ENCODE data around the gene ZNF662.
"Not testable (repeated sequence)": the region's sequence is repeated elsewhere in the genome, so short reads cannot be mapped to it uniquely, and the experiment has no call there.

Gene ZNF662

GRCh38 chr3:42906070-42906847, at the start of gene ZNF662:
Gene ZNF662 (plus strand): TSS chr3:42906142. CDS start chr3:42908115, 1,973 bp downstream.
- peak; percentile 6 for DNase-seq (ENCODE audit: low read depth)

DNA sequence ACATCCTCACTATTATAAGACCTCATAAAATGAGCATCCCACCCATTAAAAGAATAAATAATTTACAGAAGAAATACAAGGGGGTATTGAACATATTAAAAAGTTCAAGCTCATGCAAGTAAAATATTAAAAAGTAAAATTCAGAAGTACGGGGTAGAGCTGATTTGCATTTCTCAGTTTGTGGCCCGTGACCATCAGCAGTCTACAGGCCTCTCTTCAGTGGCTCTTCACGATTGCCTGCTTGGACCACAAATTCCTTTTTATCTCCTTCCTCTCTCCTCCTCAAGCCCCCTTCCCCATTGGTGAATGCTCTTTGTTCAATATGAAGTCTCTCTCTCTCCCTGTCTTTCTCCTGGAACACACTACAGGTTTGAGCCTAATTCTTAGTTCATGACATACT, 49.4 kb upstream of the ZNF662 start:
- DNase-seq (ENCODE audit: low read depth), result no peak

- DNase-seq (ENCODE audit: low read depth), result no peak
Measured at GRCh38 chr3:42864321-42864950, 41.5 kb upstream of the ZNF662 start.

DNA sequence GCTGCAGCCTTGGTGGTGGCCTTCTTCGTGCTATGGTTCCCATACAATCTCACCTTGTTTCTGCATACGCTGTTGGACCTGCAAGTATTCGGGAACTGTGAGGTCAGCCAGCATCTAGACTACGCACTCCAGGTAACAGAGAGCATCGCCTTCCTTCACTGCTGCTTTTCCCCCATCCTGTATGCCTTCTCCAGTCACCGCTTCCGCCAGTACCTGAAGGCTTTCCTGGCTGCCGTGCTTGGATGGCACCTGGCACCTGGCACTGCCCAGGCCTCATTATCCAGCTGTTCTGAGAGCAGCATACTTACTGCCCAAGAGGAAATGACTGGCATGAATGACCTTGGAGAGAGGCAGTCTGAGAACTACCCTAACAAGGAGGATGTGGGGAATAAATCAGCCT, 40.7 kb upstream of the ZNF662 start:
- DNase-seq (ENCODE audit: low read depth), result no peak

DNA sequence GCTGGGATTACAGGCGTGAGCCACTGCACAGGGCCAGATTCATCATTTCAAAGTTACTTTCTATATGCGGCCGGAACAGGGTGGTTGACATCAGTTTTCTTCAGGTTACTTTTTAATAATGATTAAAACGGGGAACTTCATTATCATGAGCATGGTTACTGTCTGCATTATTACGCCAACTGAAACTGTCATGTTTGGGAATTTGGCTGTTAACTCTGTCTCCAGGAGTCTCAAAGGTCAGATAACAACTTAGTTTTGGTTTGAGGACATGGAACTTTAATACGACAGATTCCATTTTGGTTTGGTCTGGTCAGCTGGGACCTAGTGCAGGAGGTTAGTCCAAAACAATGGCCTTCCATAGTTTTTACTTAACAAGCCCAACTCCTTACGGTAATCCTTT, 38.8 kb upstream of the ZNF662 start:
- no peak for DNase-seq (ENCODE audit: low read depth)

GRCh38 chr3:42868841-42869240, 37.1 kb upstream of the ZNF662 start:
- DNase-seq (ENCODE audit: low read depth), result no peak

DNA sequence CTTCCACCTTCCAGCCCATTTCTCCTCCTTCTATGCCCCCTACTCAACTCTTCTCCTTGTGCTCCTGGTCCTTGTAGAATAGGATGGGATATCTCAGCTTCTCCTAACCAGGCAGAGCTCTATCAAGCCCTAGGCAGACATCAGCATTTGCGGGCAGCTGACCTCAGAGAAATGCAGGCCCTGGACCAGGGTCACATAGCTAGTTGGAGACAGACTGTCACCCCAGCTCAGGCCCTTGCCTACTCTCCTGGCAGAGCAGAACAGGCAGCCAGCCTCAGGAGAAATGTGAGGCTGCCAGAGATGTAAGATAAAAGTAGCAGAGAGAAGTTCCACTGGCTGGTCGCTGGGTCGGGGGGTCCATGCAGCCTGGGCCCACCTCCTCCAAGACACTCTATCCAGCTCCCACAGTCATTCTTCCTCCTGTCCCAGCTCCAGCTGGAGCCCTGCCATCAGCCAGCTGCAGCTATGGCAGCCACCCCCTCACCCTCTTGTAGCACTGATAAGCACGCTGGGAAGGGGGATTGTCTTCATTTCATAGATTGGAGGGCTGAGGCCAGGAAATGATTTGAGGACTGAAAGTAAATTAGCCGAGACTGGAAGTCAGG, 34.2 kb upstream of the ZNF662 start:
- no peak for DNase-seq (ENCODE audit: low read depth)

GRCh38 chr3:42872718-42873117, 33.2 kb upstream of the ZNF662 start:
- no peak for DNase-seq (ENCODE audit: low read depth)

- DNase-seq (ENCODE audit: low read depth), result no peak
Measured at GRCh38 chr3:42873221-42873982, 32.5 kb upstream of the ZNF662 start.

GRCh38 chr3:42874749-42875148, 31.2 kb upstream of the ZNF662 start:
- DNase-seq (ENCODE audit: low read depth), result no peak

- DNase-seq (ENCODE audit: low read depth), result no peak
Measured at GRCh38 chr3:42875325-42876151, 30.4 kb upstream of the ZNF662 start, which contains the start of gene CYP8B1. Gene CYP8B1 (minus strand): TSS chr3:42875879. CDS start chr3:42875816, 63 bp downstream.

- no peak for DNase-seq (ENCODE audit: low read depth)
Measured at GRCh38 chr3:42876401-42876800, 29.5 kb upstream of the ZNF662 start.

- no peak for DNase-seq (ENCODE audit: low read depth)
Measured at GRCh38 chr3:42876940-42877720, 28.8 kb upstream of the ZNF662 start.

GRCh38 chr3:42877881-42878280, 28.1 kb upstream of the ZNF662 start:
- DNase-seq (ENCODE audit: low read depth), result no peak

DNA sequence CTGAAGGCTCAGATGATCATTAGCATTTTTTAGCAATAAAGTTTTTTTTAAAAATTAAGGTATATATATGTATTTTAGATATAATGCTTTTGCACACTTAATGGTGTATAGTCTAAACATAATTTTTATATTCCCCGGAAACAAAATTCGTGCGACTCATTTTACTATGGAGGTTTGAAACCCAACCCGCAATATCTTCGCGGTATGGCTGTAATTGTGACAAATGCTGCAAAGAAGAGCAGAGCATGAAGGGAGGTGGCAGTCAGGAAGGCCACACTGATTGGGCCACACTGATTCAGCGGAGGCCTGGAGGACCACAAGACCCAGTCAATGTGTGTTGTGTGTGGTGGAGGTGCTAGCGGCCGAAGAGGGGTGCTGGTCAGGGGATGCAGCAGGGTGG, 25.8 kb upstream of the ZNF662 start:
- no peak for DNase-seq (ENCODE audit: low read depth)

DNA sequence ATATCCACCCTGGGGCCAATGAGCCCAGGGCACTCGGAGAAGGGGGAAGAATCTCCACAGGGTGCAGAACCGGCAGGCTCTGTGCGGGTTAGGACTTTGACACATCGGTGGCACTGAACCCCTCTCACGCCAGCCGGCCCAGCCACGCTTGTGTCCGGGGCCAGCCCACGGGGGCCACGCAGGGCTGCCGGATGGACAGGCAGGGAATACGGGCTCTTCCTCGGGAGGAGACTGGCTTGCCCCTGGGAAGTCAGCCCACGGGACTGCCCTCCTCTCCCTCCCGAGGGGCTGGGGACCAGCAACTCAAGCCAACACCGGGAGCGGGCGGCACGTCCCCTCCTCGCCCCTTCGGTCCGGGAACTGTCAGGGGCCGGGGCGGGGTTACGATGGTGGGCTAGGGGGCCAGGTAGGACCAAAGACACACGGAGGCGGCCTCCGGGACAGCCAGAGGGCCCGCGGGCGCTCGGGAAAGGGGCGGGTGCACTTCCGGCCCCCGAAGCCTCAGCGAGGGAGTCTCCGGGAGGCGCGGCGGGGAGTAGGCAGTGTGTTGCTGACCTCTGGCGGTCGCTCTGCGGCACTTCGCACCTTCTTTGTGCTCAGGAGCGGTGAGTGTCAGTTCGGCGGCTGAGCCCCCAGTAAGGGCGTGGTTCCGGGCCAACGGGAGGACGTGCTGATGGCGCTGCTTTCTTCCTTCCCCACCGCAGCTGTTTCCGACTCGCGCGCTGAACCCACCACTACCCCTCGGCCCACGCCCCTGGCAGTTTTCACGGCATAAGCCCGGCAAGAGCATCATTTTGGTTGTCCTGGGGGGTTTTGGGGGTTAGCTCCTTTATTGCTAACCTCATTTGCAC, 25.1 kb upstream of the ZNF662 start:
- DNase-seq (ENCODE audit: low read depth), result peak; percentile 64

DNA sequence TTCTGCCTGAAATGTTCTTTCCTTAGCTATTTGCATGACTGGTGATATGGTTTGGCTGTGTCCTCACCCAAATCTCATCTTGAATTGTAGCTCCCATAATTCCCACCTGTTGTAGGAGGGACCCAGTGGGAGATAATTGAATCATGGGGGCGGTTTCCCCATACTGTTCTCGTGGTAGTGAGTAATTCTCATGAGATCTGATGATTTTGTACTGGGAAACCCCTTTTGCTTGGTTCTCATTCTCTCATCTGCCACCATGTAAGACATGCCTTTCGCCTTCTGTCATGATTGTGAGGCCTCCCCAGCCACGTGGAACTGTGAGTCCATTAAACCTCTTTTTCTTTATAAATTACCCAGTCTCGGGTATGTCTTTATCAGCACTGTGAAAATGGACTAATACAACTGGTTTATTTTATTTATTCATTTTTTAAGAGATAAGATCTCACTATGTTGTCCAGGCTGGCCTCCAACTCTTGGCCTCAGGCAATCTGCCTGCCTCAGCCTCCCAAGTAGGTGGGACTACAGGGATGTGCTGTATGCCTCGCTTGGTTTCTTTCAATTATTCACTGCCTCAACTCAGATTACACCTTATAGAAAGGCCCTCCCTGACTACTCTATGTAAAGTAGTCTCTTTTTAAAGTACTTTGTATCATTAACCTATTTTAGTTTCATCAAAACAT, 22.6 kb upstream of the ZNF662 start:
- DNase-seq (ENCODE audit: low read depth), result not testable (repeated sequence)

DNA sequence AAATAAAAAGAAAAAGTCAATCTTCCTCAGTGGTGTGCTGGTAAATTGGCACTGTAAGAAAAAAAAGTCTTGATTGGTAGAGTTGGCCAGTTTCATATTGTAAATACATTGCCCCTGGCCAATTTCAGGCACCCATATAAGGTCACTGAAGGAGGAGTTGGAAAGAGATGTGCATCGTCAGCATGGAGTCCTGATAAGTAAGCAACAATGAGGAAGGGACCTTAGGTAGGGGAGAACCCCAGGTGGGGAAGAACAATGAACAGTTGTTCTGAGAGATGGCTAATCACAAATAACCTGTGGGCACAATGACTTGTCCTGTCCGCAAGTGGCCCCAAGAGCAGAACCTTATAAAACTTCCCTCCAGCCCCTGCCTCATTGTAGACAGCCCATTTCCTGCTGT, 21.6 kb upstream of the ZNF662 start:
- no peak for DNase-seq (ENCODE audit: low read depth)

DNA sequence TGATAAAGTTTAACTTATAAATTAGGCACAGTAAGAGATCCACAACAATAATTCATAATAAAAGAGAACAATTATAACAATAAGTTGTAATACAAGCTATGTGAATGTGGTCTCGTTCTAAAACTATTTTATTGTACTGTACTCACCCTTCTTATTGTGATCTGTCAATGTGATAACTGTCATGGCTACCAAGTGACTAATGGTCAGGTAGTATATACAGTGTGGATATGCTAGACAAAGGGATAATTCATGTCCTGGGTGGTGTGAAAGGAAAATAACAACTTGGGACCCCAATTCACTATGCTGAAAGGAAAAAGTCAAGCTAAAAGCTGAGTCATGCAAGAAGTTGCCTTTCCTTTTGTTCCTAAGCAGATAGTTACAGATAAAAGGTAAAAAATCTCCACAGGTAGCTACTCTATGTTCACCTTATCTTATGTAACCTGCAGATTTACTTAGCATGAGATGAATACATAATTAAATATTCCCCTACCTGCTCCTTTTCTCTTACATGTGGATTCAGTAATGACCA, 19.6 kb upstream of the ZNF662 start:
- DNase-seq (ENCODE audit: low read depth), result no peak

Data from stimulated activated CD8-positive, alpha-beta memory T cell treated with anti-CD3 and anti-CD28 coated beads, Interleukin-15, amount 100 ng/mL, for 24 hours (primary cell).